ENCODE results near the gene FMN2. TPM values are rescaled to one million over a fixed set of nuclear protein-coding genes. Genes with fewer than 3 reads are reported as not detected.

The FMN2 gene
- total RNA-seq, 1 donor: 34.5 TPM

- no peak for TF ChIP-seq CTCF (IDR thresholded peaks at IDR 0.05; ENCODE audit: insufficient read depth, low read length)
- DNase-seq (ENCODE audit: low read depth): no peak
- no peak overlapping the region for H3K4me3 ChIP-seq (ENCODE audit: low read depth, low read length)
Measured at GRCh38 chr1:240484804-240485443, 393.2 kb downstream of the FMN2 start.

- no peak overlapping the region for H3K4me3 ChIP-seq (ENCODE audit: low read depth, low read length)
- no peak for TF ChIP-seq CTCF (IDR thresholded peaks at IDR 0.05; ENCODE audit: insufficient read depth, low read length)
- DNase-seq (ENCODE audit: low read depth): no peak
Measured at GRCh38 chr1:240486611-240487010, 394.9 kb downstream of the FMN2 start.

- no peak overlapping the region for H3K4me3 ChIP-seq (ENCODE audit: low read depth, low read length)
- no peak for TF ChIP-seq CTCF (IDR thresholded peaks at IDR 0.05; ENCODE audit: insufficient read depth, low read length)
- no peak for DNase-seq (ENCODE audit: low read depth)
Measured at GRCh38 chr1:240487493-240487892, 395.8 kb downstream of the FMN2 start.

GRCh38 chr1:240491156-240491555 lies 399.5 kb downstream of the FMN2 start:
- peak; percentile 24 for DNase-seq (ENCODE audit: low read depth)
- H3K4me3 ChIP-seq (ENCODE audit: low read depth, low read length): no peak overlapping the region
- no peak for TF ChIP-seq CTCF (IDR thresholded peaks at IDR 0.05; ENCODE audit: insufficient read depth, low read length)

- DNase-seq (ENCODE audit: low read depth): no peak
- no peak for TF ChIP-seq CTCF (IDR thresholded peaks at IDR 0.05; ENCODE audit: insufficient read depth, low read length)
- no peak overlapping the region for H3K4me3 ChIP-seq (ENCODE audit: low read depth, low read length)
Measured at GRCh38 chr1:240491796-240492195, 400.1 kb downstream of the FMN2 start.

GRCh38 chr1:240492832-240493440 lies 401.3 kb downstream of the FMN2 start:
- peak overlapping the region; percentile 5 for H3K4me3 ChIP-seq (ENCODE audit: low read depth, low read length)
- TF ChIP-seq CTCF (IDR thresholded peaks at IDR 0.05; ENCODE audit: insufficient read depth, low read length): peak; percentile 39
- no peak for DNase-seq (ENCODE audit: low read depth)
